HepG2 (cell line): Measurements from ENCODE around the gene CDRT15L2.
"Not testable (repeated sequence)": the region's sequence is repeated elsewhere in the genome, so short reads cannot be mapped to it uniquely, and the experiment has no call there.

Experiments
- AHDC1 ChIP-seq: sonication (generic); formaldehyde crosslinking; IDR thresholded peaks from 2 replicates; pipeline ENCODE4 v1.5.1; 2020; ENCODE audit warnings: mild to moderate bottlenecking, missing genetic modification reagents, borderline replicate concordance
- CBX2 ChIP-seq, 2 experiments: fragments of 200-600 bp in 1 of 2; sonication (generic); formaldehyde crosslinking in 1 of 2; IDR thresholded peaks; 2 replicates each; pipeline versions ENCODE4 v1.7.0 to v1.8.1; 2018 to 2022; ENCODE audit warnings: low read depth in 2 of 2, low read length in 1 of 2, mild to moderate bottlenecking in 1 of 2, missing genetic modification reagents in 1 of 2
- HNF4G ChIP-seq, 2 experiments: sonication (generic) in 1 of 2; formaldehyde crosslinking in 1 of 2; IDR thresholded peaks; 2 replicates each; pipeline versions ENCODE4 v1.4.0 to v1.6.1; 2011 to 2020; ENCODE audit warnings: borderline replicate concordance in 2 of 2, low read depth in 2 of 2, mild to moderate bottlenecking in 2 of 2, low read length in 1 of 2, missing genetic modification reagents in 1 of 2, moderate library complexity in 1 of 2
- MLLT10 ChIP-seq: sonication (generic); formaldehyde crosslinking; IDR thresholded peaks from 2 replicates; pipeline ENCODE4 v1.4.0; 2020; ENCODE audit warnings: missing genetic modification reagents
- NFATC3 ChIP-seq: sonication (generic); formaldehyde crosslinking; IDR thresholded peaks from 2 replicates; pipeline ENCODE4 v1.5.1; 2020; ENCODE audit warnings: mild to moderate bottlenecking, missing genetic modification reagents
- RNF2 ChIP-seq: fragments of 450-650 bp; conservative IDR thresholded peaks from 2 replicates; pipeline ENCODE4 v1.6.1; 2016; ENCODE audit warnings: low read depth
- ZNF350 ChIP-seq: sonication (generic); formaldehyde crosslinking; IDR thresholded peaks from 2 replicates; pipeline ENCODE4 v1.4.0; 2020; ENCODE audit warnings: mild to moderate bottlenecking, low read depth, missing genetic modification reagents, borderline replicate concordance
- ZNF652 ChIP-seq: IDR thresholded peaks from 2 replicates; pipeline ENCODE4 v1.6.1; 2016; ENCODE audit warnings: low read depth, borderline replicate concordance
- ZNF660 ChIP-seq: sonication (generic); formaldehyde crosslinking; IDR thresholded peaks from 2 replicates; pipeline ENCODE4 v1.5.1; 2020; ENCODE audit warnings: mild to moderate bottlenecking, low read depth, missing genetic modification reagents, borderline replicate concordance
- TF ChIP-seq, protein P1 (sequence below): sonication (generic); formaldehyde crosslinking; IDR thresholded peaks from 2 replicates; pipeline ENCODE4 v1.4.0; 2020; ENCODE audit warnings: mild to moderate bottlenecking, missing genetic modification reagents
- TF ChIP-seq, protein P2 (sequence below): sonication (generic); formaldehyde crosslinking; IDR thresholded peaks from 2 replicates; pipeline ENCODE4 v1.4.0; 2020; ENCODE audit warnings: missing genetic modification reagents, borderline replicate concordance
- TF ChIP-seq, protein P3 (sequence below): sonication (generic); formaldehyde crosslinking; IDR thresholded peaks from 2 replicates; pipeline ENCODE4 v1.5.0; 2020; ENCODE audit warnings: mild to moderate bottlenecking, missing genetic modification reagents, moderate library complexity

GRCh38 chr17:20534711-20535550, 44.6 kb upstream of the CDRT15L2 start:
- TF ChIP-seq NFATC3; CBX2 (IDR thresholded peaks at IDR 0.05; ENCODE audit: low read depth, low read length); CBX2 (CRISPR knock-in tag; IDR thresholded peaks at IDR 0.05; ENCODE audit: low read depth); AHDC1 (CRISPR knock-in tag); ZNF350 (CRISPR knock-in tag); ZNF652 (CRISPR knock-in tag); MLLT10 (CRISPR knock-in tag); RNF2; HNF4G (IDR thresholded peaks at IDR 0.05; ENCODE audit: borderline replicate concordance, low read depth, low read length); HNF4G (CRISPR knock-in tag; IDR thresholded peaks at IDR 0.05; ENCODE audit: borderline replicate concordance, low read depth); ZNF660 (CRISPR knock-in tag): not testable (repeated sequence)
- TF ChIP-seq, protein P1, sequence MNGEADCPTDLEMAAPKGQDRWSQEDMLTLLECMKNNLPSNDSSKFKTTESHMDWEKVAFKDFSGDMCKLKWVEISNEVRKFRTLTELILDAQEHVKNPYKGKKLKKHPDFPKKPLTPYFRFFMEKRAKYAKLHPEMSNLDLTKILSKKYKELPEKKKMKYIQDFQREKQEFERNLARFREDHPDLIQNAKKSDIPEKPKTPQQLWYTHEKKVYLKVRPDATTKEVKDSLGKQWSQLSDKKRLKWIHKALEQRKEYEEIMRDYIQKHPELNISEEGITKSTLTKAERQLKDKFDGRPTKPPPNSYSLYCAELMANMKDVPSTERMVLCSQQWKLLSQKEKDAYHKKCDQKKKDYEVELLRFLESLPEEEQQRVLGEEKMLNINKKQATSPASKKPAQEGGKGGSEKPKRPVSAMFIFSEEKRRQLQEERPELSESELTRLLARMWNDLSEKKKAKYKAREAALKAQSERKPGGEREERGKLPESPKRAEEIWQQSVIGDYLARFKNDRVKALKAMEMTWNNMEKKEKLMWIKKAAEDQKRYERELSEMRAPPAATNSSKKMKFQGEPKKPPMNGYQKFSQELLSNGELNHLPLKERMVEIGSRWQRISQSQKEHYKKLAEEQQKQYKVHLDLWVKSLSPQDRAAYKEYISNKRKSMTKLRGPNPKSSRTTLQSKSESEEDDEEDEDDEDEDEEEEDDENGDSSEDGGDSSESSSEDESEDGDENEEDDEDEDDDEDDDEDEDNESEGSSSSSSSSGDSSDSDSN (CRISPR knock-in tag), result not testable (repeated sequence)
- TF ChIP-seq, protein P2, sequence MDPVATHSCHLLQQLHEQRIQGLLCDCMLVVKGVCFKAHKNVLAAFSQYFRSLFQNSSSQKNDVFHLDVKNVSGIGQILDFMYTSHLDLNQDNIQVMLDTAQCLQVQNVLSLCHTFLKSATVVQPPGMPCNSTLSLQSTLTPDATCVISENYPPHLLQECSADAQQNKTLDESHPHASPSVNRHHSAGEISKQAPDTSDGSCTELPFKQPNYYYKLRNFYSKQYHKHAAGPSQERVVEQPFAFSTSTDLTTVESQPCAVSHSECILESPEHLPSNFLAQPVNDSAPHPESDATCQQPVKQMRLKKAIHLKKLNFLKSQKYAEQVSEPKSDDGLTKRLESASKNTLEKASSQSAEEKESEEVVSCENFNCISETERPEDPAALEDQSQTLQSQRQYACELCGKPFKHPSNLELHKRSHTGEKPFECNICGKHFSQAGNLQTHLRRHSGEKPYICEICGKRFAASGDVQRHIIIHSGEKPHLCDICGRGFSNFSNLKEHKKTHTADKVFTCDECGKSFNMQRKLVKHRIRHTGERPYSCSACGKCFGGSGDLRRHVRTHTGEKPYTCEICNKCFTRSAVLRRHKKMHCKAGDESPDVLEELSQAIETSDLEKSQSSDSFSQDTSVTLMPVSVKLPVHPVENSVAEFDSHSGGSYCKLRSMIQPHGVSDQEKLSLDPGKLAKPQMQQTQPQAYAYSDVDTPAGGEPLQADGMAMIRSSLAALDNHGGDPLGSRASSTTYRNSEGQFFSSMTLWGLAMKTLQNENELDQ, result not testable (repeated sequence)
- TF ChIP-seq, protein P3, sequence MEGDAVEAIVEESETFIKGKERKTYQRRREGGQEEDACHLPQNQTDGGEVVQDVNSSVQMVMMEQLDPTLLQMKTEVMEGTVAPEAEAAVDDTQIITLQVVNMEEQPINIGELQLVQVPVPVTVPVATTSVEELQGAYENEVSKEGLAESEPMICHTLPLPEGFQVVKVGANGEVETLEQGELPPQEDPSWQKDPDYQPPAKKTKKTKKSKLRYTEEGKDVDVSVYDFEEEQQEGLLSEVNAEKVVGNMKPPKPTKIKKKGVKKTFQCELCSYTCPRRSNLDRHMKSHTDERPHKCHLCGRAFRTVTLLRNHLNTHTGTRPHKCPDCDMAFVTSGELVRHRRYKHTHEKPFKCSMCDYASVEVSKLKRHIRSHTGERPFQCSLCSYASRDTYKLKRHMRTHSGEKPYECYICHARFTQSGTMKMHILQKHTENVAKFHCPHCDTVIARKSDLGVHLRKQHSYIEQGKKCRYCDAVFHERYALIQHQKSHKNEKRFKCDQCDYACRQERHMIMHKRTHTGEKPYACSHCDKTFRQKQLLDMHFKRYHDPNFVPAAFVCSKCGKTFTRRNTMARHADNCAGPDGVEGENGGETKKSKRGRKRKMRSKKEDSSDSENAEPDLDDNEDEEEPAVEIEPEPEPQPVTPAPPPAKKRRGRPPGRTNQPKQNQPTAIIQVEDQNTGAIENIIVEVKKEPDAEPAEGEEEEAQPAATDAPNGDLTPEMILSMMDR (CRISPR knock-in tag), result not testable (repeated sequence)
